Right lobe of liver (tissue), 4 donors: Measurements from ENCODE around the gene AGA.

Experiments
- CTCF ChIP-seq, 4 donors: fragments of 200-600 bp in 3 of 4; fragments of 450-650 bp in 1 of 4; IDR thresholded peaks; one replicate each; pipeline versions ENCODE4 v1.5.1 to v1.8.0; 2016 to 2022; ENCODE audit warnings: antibody characterized with exemption in 4 of 4, mild to moderate bottlenecking in 2 of 4
- POLR2A ChIP-seq: fragments of 450-650 bp; IDR thresholded peaks from one replicate; pipeline ENCODE4 v1.6.1; 2017; ENCODE audit warnings: antibody characterized with exemption, mild to moderate bottlenecking
- donor health status: DM: no; HTN: no; CAD: no.
- donor health status: DM: no; HTN: no; CAD: no.
- donor health status: DM: no; HTN: yes; CAD: no.

- TF ChIP-seq CTCF (IDR thresholded peaks at IDR 0.05) (no peak), POLR2A (peak; percentile 93)
Observed at GRCh38 chr4:177441803-177442622, at the start of gene AGA.
